HG02840 (cell line): ENCODE measurements around the gene MAGOH.

Source experiments
- ATAC-seq: cut with Tn5 transposase; IDR thresholded peaks from one replicate; pipeline ENCODE4 v1.9.1; 2021; ENCODE audit warnings: mild to moderate bottlenecking, moderate library complexity, moderate number of reproducible peaks; ENCODE audit not compliant: unreplicated experiment, low FRiP score

The MAGOH gene

DNA sequence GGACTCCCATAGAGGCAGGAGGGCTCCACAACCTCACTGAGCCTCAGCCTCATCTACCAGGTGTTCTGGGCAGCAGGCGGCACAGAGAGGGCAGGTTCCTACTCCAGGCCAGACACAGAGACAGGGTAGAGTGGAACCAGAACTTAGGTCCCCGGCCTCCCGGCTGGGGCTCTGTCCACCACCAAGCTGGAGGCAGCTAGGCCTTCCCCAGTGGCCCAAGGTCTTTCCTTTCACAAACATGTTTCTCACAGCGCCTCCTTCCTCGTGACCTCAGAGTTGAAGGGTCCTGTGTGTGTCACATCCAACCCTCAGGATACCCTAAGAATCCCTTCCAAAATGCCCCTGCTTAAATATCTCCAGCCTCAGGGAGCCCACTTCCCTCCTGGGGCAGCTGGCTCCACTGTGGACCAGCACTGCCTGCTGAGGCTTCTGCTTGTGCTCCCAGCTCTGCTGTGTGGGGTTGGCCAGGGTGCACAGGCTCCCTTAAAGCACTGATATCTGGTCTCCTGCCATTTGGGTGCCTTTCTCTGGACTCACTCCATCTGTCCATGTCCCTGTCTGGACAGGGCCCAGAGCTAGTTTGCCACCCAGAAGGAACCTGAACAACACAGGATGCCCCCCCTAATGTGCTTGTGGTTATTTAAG is 33.2 kb upstream of the MAGOH start:
- ATAC-seq: no peak

DNA sequence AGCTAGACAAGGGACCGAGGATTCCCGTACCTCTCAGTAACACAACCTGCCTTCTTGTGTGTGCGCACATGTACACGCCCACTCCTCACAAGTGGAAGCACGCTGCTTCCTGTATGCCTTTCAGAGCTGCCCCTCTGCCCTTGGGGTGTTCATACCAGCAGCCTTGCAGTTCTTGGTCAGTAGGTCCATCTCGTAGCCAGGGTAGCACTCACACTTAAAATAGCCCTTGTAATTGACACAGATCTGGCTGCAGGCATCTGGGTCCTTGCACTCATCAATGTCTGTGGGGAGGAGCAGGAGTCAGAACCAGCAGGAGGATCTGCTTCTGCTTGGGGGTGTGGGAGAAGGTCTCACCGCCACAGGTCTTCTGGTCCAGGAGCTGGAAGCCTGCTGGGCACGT is 32.6 kb upstream of the MAGOH start:
- ATAC-seq: no peak

DNA sequence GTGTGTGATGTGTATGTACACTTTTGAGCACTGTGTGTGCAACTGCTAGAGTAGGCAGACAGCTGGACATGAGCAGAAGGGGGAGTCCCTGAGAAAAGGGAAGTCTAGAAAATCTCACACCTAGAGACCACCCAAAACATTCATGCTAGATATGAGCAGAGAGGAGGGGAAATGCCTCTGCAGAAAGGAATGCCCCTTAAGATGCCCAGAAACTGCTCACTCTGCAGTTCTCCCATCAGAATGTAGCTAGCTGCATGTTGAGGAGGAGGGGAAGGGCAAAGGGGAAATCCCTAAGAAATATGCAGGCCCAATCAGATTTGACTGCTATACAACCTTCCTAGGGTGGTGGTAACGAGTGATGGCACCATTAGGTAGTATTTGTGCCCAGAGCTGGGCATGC is 31.8 kb upstream of the MAGOH start:
- ATAC-seq: no peak

DNA sequence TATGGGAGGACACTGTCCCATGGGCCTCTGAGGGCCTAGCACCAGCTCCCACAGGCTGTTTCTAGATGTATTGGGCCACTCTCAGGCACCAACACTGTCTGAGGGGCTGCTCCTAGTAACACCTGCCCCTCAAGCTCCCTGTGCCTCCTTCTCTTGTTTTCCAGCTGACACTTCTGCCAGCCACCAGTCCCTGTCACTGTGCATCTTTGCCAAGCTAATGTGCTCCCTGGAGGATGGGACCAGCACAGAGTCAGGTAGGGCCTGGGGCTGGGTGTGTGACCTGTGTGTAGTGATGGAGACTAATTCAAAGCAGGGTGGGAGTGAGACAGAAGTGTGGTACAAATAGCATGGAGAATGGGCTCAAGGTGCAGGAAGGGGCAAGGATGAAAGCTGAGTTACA is 29.4 kb upstream of the MAGOH start:
- ATAC-seq: no peak

DNA sequence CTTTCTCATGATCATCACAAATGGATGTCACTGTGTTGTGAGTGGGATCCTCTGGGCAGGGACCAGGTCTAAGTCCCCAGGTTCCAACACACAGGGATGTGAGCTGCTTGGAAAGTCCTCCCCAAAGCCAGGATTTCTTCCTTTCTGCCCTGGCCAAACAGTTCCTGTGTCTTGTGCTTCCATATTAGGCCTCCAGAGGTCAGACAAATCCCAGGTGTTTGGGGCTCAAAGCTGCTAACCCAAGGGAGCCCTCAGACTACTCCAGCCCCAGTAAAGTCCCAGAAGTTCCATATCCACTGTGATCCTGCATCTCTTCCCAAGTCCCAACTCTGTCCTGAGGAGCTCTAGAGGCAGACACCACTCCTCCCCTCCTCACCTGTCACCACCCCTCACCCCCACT is 27.7 kb upstream of the MAGOH start:
- ATAC-seq: no peak

DNA sequence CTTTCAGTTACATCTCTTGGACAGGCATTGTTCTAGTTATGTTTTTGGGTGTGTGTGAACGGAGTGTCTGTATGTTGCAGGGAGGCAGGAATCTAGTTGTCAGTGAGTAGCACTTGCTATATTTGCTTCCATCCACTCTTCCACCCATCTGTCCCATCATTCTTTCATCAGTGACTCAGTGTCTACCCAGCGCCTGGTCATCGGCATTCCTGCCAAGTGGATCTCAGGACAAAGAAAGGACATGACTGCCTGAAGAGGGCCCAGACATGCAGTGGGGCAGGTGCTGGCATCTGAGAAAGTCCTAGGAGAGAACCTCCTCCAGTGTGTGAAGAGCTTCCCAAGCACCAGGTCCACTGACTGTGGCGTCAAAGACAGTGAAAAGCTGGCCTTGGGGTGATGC is 27.3 kb upstream of the MAGOH start:
- no peak for ATAC-seq

DNA sequence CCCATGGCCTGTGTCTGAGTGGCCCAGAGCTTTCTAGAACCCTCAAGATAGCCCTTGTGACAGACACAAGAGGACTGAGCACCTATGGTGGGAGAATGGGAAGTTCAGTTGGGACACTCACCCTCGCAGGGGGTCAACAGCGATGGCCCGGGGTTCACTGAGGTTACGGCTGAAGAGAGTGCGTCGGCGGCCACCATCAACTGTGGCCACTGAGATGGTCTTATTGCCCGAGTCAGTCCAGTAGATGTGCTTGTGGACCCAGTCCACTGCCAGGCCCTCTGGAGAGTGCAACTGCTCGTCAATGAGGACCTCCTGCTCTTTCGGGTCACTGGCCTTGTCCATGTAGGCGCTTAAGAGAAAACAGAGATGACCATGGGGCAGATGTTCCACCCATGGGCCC is 25.7 kb upstream of the MAGOH start:
- no peak for ATAC-seq

DNA sequence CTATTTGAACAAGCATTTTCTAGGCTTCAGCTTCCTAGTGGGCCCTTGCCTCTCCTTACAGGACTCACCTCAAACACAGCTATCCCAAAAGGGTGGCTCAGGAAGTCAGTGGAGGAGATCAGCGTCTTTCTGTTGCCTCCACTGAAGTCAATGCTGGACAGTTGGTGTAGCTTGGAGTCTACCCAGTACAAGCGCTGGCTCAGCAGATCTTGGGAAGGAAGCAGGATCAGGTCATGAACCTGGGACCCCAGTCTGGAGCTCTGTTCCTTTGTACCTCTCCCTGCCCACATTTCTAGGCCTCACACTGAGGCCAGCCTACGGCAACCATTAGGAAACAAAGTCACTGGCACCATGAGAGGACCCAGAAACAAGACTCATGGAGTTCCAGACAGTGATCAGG is 23.7 kb upstream of the MAGOH start:
- ATAC-seq: no peak

DNA sequence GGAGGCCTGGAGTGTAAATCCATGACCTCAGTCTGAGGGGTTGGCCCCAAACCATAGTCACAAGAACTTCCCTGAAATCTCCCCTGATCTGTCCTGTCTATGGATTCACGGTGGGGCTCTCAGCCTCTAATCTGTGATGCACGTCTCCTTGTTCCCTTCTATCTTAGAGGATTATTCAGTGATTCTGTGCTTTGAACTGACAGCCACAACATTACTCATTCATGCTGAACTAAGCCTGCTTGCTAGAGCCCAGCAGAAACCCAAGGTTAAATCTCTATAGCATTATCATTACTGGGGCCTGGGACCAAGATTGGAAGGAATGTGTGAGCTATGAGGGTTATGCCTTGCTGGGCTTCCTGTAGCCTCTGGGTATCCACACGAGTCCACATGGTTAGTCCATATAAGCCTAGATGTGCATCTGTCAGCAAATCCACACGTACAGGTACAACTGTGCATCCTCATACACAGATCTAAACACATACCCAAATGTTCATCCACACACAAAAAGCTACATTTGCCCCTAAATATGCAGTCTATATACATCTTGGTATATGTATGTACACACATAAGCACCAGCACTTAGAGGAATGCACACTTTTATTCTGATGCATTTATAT is 22.4 kb upstream of the MAGOH start:
- ATAC-seq: no peak

DNA sequence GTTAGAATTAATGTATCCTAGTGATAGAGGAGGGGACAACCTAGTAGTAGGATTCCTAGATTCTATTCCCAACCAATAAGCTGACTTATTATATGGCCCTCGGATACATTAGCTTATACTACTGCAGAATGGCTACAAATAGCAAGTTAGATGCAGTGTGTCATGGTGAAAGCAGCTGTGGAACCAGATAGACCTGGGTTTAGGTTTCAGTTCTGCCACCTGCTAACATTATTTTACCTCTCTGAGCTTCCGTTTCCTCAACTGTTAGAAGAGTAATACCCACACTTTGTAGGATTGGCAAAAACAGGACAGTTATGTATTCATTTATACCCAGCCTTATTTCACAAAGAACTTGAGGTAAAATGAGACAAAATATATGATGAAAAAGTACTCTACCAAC is 21.6 kb upstream of the MAGOH start:
- ATAC-seq: no peak

DNA sequence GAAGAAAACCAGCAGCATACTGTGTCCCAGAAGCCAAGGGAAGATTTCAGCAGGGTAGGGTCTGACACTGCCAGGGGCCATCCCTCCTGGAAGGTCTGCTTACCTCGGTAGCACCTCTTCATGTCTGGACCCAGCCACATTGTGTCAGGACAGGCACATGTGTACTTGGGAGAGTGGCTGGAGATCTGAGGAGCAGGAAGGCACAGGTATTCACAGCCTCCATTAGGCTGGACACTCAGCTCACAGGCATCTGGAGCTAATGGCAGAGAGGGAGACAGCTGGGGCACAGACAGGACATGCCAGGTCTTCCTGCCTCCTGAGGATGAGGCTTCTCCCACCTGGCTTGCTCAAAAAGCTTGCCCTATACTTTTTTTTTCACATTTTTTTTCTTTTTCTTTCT is 19.9 kb upstream of the MAGOH start:
- ATAC-seq: no peak

DNA sequence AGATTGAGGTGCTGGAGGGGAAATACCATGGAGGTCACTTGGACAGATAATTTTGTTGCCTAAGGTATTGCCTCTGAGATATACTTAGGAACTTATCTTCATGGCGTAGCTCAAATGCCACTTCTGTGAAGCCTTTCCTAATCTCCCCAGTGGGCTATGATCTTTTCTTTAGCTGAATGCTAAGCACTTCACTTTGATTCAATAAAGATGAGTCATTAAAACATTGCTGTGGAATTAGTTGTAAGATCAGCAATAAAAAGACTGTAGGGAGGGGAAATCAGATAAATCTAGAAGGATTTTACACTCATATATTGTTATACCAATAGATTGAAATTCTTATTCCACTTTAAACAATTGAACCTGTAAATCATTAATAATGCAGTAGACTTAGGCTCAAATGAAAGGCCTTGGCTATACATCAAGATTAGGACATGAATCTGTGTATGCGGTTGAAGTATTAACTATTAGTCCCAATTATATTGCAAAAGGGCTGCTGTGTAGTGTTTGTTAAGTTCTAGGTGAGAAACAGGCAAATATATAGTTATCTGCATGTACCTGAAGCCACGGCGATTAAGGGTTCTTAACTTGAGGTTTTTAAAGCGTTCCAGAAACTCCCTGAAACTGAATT is 19.2 kb upstream of the MAGOH start:
- ATAC-seq: no peak

DNA sequence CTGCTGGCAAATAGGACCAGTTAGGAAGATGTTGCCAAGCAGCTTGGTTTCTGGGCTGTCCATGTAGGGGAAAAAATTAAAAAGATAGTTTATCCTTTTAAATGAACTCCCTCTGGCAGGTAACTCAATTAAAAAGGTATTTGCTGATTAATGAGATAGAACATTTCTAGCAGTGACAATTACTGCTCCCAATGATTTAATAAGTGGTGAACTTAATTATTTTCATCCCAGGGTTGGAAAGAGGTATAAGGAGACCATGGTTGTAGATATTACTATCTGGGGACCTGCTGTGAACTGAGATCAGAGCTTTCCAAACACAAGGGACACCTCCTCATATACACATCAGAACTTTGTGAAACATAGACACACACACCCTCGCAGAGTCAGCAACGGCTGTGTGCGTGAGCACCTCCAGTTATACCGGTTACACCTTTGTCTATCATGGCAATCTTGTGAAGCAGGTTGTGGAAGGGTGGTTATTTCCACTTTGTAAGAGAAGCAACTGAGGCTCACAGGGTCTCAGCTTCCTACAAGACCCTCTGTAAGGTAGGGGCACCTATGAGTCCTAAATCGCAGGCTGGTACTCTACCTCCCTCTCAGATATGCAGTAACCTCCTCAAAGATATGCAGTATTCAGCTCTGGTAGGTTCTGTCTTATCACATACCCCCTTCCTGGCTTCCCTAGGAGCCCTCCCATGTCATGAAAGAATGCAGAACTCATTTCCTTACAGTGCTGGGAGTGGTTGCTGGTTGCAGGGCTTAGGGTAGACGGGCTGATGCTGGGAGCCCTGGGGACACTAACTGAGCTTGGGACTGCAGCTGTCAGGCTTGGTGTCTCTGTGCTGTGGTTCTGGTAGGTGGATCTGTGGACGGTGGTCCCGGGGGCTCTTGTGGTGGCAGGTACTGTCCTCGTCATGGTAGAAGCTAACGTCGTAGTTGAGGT is 18.5 kb upstream of the MAGOH start:
- ATAC-seq: no peak

DNA sequence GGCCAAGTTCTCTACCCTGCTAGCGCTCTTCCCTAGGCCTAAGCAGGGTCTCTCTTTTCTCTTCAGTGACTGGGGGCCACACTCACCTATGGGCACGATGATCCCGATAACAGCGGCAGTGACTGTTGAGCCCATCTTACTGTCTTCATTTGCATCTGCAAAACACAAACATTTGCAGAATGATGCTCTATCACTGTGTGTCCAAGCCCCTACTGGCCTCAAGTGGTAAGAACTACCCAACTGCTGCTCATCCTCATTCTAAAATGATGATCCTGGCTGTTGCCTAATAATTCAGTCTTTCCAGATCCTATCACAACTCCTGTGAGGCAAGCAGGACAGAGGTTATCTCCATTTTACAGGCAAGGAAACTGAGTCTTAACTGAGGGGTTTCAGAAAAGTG is 16.7 kb upstream of the MAGOH start:
- no peak for ATAC-seq

DNA sequence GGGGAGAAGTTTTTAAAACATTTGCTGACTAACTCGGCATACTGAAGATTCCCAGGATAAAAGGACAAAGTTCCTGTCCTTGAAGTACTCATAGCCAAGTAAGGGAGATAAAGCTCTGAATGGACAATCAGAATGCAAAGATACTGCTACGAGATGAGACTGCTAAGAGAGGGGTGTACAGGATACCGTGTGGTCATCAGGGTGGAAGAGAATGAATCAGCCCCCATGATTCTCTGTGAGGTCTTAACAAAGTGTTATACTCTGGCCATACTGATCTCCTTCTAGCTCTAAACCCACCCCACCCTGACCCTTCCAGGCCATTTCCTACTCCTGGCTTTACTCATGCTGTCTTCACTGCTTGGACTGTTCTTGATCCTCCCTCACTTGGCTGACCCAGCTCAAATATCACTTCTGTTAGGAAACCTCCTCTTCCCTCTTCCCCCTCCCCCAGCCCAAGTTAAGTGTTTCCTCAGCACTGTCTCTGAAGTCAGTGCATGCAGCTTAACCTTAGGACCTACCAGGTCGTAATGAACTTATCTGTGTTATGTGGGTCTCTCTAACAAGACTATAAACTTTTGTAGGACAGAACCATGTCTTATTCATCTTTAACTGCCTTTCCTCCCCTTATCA is 15.8 kb upstream of the MAGOH start:
- no peak for ATAC-seq

DNA sequence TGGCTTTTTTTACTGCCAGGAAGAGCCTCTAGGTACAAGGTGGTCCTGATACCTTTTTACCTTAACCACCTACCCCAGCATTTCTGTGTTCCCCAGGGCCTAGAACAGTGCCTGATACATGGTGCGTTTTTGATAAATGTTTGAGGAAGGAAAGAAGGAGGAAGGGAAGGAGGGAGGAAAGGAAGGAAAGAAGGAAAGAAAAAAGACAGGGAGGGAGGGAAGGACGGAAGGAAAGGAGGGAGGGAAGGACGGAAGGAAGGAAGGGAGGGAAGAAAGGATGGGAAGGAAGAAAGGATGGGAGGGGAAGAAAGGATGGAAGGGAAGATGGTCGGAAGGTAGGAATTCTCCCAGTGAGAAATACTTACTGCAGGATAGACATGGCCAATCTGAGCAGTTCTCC is 12.0 kb upstream of the MAGOH start:
- no peak for ATAC-seq

DNA sequence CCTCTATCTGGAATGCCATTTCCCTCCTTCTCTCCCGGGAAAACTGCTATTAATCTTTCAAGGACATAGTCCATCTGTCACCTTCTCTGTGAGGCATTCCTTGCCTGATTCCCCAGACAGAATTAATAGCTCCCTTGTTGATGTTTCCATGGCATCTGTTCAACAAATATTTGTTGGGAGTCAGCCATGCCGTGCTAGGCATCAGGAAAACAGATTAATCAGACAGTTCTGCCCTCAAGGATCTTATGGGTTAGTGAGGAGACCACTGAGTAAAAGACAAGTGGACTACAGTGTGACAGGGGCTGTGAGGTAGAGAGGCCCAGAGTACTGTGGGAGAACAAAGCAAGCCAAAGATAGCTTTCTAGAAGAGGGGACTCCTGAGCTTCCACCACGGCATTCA is 11.4 kb upstream of the MAGOH start:
- no peak for ATAC-seq

DNA sequence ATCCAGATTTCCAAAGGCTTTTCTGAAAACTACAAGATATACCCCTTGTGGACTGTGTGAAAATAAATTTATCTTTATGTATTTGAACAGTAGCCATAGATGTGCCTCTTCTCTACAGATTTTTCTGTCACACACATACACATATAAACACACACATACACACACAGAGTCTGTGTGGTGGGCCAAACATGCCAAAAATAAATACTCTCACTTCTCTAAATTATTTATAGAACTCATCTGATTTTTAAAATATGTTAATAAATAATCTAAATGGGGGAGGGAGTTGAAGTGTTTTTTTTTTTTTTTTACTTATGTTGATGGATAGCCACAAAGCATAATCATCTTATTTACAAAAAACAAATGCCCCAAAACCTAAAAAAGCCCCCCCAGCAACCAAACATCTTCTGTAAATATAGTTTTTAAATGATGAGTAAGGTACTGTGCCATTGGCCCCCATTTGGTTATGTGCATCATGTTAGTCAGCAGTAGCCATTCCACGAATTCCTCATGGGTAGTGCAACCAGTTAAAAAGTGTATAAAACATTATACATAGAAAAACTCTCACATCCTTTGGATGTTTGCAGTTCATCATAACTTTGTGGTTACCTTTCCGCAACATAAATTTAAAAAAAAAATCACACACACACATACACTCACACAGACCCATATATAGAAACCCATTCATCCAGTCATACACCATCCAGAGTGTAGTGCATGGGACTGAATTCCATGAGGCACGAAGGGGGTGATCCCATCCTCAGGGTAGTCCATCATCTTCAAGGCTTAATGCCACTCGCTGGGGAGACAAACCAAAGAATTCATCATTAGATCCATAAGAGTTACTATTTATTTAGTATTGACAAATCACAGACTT is 8.2 kb upstream of the MAGOH start:
- no peak for ATAC-seq

DNA sequence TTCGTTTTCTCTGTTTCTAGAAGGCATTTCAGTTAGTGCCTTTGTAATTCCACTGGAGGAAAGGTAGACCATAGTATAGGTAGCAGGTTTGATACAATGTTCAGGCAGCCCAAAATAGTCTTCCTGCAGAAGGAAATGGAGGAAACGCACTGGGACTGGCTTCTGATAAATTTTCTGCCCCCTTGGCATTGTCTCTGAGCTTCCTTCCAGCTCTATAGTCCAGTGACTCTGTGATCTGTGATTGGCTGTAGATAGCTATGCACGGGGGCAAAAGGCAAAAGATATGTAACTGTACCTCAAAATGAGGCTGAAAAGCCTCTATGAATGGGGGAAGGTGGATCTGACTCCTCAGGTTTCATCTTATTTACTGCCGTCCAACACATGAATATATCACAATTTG is 5.8 kb upstream of the MAGOH start:
- no peak for ATAC-seq

DNA sequence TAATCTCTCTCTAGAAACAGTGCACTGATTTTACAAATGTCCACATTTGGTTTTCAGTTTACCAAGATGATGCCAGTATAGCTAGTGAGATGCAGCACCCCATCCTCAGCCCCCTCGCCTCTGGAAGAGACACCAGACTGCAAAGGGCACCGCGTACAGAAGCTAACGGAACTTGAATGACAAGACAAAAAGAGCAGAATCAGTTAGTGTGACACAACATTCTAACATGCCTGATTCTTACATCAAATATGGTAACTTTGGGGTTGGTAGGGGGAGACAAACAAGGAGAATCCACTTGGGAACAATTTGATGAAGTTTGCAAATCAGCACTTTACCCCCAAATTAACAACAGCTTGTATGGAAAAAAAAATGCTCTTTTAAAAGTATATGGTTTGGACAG is 4.1 kb upstream of the MAGOH start:
- ATAC-seq: no peak
